Measurements from ENCODE around the gene CHTF8.

- TF ChIP-seq ATF3 (IDR thresholded peaks at IDR 0.05; ENCODE audit: borderline replicate concordance, extremely low read depth, low read depth, low read length) (no peak), SKIL (IDR thresholded peaks at IDR 0.05; ENCODE audit: low read depth, poor library complexity, severe bottlenecking) (no peak), CTCF (IDR thresholded peaks at IDR 0.05 in 2 of 3, conservative IDR thresholded peaks at IDR 0.05 in 1 of 3; ENCODE audit: control insufficient read depth in 2 of 3, extremely low read depth in 1 of 3, insufficient read depth in 1 of 3, low read depth in 3 of 3, low read length in 3 of 3) (no peak), NR2C2 (IDR thresholded peaks at IDR 0.05; ENCODE audit: borderline replicate concordance, control insufficient read depth, insufficient read length, low read depth) (no peak), POLR2AphosphoS2 (IDR thresholded peaks at IDR 0.05; ENCODE audit: low read depth, low read length) (no peak), NFYA (IDR thresholded peaks at IDR 0.05; ENCODE audit: borderline replicate concordance, low read depth, low read length) (no peak), PRDM15 (CRISPR knock-in tag; IDR thresholded peaks at IDR 0.05) (no peak), MTA2 (IDR thresholded peaks at IDR 0.05; ENCODE audit: low read depth) (peak; percentile 85), POLR2A (IDR thresholded peaks at IDR 0.05; ENCODE audit: low read depth, low read length) (no peak), EZH2 (IDR thresholded peaks at IDR 0.05; ENCODE audit: borderline replicate concordance, control insufficient read depth, low read depth, low read length) (no peak)
Measured at GRCh38 chr16:69179328-69180010, 47.1 kb upstream of the CHTF8 start.

Measured in GM12878 (cell line).